NCI-H2196 (cell line): ENCODE results near the gene DUSP16.

Source experiments
- DNase-seq: peaks from one replicate; lab custom pipeline; 2025; ENCODE audit not compliant: unreplicated experiment; lab: John Stamatoyannopoulos, UW

Gene DUSP16

GRCh38 chr12:12445165-12445881 is 117.3 kb downstream of the DUSP16 start:
- no peak for DNase-seq

GRCh38 chr12:12443431-12443878 is 119.2 kb downstream of the DUSP16 start:
- DNase-seq: no peak

DNA sequence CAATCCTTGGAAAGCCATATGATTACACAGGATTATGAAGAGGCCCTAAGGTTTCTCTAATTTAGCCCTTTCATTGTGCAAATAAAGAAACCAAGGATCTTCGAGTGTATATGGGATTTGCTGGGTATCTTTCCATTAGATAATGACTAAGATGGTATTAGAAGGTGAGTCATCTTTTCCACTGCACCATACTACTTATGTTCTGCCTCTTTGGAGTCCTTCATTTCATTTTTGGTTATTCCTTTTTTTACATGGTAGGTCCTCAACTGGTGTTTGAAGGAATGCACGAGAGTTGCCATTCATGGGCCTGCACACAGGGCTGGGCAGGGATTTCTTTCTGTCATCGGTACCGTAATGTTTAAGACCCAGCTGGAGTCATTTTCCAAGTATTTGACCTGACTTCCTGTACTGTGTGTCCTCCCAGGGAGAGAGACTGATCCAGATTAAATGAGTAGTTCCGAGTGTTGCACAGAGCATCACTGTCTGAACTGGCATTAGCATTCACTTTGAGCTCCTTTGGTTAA is 120.1 kb downstream of the DUSP16 start:
- DNase-seq: no peak

DNA sequence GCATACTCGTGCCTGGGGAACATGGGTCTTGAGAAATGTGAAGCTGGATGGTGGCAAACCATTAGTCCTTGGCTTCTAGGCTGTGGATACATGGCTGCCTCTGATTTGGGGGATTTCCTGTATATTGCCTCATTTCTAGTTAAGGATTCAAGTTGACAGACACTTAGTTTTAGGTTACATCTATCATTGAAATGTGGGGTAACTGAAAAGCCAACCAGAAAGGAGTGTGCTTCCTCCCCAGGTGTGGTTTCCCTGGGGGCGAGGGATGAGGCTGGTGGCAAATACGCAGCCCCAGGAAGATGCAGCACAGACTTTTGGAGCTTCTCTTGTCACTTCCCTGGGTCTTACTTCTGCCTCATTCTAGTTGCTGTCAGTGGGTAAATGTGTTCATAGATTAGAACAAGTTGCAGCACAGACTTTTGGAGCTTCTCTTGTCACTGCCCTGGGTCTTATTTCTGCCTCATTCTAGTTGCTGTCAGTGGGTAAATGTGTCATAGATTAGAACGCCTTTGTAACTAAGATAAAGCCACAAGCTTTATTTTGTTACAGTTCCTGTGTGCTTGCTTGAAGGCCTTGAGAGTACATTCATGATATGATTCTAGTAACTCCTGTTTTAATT is 120.7 kb downstream of the DUSP16 start:
- DNase-seq: no peak

DNA sequence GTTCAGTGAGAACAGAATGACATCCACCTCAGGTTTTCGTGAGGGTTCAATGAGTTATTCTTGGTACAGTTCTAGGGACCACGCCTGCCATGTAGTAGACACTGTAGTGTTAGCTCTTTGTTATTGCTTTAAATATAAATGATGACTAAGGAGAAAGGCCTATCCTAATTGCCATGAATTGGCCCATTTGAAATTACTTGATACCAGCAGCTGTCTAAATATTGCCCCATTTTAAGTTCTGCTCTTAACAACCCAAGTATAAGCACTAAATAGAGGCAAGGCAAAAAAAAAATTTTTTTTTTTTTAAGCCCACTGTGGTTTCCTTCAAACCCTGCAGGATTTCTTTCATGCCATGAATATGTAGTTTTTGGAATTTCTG is 121.2 kb downstream of the DUSP16 start:
- DNase-seq: no peak

GRCh38 chr12:12440784-12441428 is 121.8 kb downstream of the DUSP16 start:
- DNase-seq: no peak

DNA sequence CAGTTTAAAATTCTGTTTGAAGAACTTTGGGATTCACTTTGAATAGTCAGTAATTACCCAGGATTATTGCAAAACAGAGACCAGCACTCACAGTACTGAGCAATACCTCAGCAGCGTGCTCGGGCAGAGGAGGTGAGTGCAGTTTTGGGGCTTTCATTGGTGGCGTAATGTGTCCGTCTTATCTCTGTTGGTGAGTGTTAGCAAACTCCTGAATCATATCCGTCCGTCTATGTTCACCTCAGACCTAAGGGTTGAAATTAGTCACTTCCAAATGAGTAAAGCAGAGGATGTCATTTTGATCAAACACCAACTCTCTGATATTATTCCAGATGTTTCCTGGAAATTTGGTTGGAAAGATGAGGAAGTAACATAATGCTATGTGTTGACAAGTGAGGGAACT is 123.0 kb downstream of the DUSP16 start:
- no peak for DNase-seq

GRCh38 chr12:12436831-12437345 is 125.8 kb downstream of the DUSP16 start:
- DNase-seq: no peak

DNA sequence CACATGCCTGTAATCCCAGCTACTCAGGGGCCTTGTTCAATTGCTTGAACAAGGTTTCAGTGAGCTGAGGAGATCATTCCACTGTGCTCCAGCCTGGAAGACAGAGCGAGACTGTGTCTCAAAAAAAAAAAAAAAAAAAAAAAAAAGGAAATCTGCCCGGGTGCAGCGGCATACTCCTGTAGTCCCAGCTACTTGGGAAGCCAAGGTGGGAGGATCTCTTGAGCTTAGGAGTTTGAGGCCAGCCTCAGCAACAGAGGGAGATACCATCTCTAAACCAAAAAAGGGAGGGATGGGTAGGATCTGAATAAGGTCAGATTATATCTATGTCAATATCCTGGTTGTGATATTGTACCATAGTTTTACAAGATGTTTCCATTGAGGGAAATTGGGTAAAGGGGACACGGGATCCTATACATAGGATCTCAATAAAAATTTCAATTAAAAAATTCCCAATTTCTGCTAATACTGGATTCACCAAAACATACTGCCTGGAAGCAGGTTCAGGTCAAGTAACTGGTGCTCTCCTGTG is 129.4 kb downstream of the DUSP16 start:
- no peak for DNase-seq

DNA sequence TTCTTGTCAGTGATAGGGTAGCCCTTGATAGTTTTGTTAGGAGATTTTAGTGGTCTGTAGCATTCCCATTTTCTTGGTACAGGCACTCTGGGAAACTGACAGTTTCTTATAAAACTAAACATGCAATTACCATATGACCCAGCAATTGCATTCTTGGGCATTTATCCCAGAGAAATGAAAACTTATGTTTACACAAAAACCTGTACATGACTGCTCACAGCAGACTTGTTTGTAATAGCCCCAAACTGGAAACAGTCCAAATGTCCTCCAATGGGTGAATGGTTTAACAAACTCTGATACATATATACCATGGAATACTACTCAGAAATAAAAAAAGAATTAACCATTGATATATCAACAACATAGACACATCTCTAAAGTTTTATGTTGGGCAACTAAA is 130.3 kb downstream of the DUSP16 start:
- peak; percentile 28 for DNase-seq

DNA sequence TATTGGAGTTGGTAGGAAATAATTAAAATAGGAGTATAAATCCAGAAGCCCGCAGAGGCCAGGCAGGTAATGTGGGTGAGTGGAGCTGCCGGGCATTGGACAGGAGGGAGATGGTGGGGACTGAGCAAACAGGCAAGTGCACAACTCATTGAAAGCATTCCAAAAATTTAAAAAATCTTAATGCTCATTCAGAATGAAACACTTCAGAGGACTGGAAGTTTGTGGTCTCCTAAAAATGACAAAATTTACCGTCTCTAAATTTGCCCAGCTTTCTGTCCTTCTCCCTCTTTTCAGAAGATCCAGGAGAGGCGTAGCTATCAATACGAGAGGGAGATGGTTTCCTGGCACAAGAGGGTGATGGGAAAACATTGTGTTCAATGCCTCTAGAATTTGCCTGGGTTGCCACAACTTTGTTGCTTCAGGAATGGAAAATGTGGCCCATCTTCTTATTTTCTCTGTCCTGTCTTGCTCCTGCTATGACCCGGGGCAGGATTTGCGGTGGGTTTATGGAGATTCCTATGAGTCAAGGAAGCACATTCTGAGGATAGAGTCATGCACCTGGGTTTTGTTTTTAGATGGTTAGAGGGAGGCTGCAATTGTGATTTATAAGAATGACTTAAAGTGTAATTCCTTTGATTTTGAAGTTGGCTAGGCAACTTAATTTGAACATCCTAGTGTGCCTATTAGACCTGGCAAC is 133.6 kb downstream of the DUSP16 start:
- no peak for DNase-seq

GRCh38 chr12:12428047-12428446 is 134.6 kb downstream of the DUSP16 start:
- no peak for DNase-seq

GRCh38 chr12:12427568-12427967 is 135.1 kb downstream of the DUSP16 start:
- DNase-seq: no peak

GRCh38 chr12:12425616-12426015 is 137.0 kb downstream of the DUSP16 start:
- no peak for DNase-seq

- no peak for DNase-seq
These were observed 137.7 kb downstream of the DUSP16 start for GRCh38 chr12:12425001-12425400.
